B cell (primary cell): ENCODE results near the gene FXR1. TPM values are rescaled to one million over a fixed set of nuclear protein-coding genes. Genes with fewer than 3 reads are reported as not detected.

Experiments used
- ATAC-seq: fragments of 200-7000 bp; cut with Tn5 transposase; one replicate; pipeline ENCODE4 v1.10.0; 2021; ENCODE audit warnings: low read depth, mild to moderate bottlenecking, moderate number of reproducible peaks, moderate library complexity
- CTCF ChIA-PET: fragments of 350-600 bp; sonication (Branson Sonifier 250); formaldehyde crosslinking; loops from one replicate; lab custom pipeline; 2021; ENCODE audit warnings: antibody characterized with exemption, inconsistent platforms; lab: Charles Lee
- POLR2A ChIA-PET: fragments of 350-600 bp; sonication (Branson Sonifier 250); formaldehyde crosslinking; loops from one replicate; lab custom pipeline; 2021; ENCODE audit warnings: antibody characterized with exemption; lab: Charles Lee
- DNase-seq: peaks from one replicate; pipeline ENCODE4 v3.0.0; 2013
- H2AFZ ChIP-seq: 2 replicates; pipeline ENCODE4 v1.6.1; 2012; ENCODE audit warnings: mild to moderate bottlenecking, low read depth, low read length; ENCODE audit not compliant: insufficient read depth, poor library complexity, severe bottlenecking
- H3K27ac ChIP-seq, 2 donors: 1 replicate in 1 of 2; 2 replicates in 1 of 2; pipeline ENCODE4 v1.5.1; 2012 to 2013; ENCODE audit warnings: low read length in 2 of 2, mild to moderate bottlenecking in 2 of 2, moderate library complexity in 1 of 2
- H3K27me3 ChIP-seq, 4 experiments: fragments of 200-600 bp in 1 of 4; sonication (generic) in 1 of 4; replicated peaks in 1 of 4; 1 replicate in 2 of 4; 2 replicates in 2 of 4; pipeline versions ENCODE4 v1.6.1 to v1.7.0; 2013 to 2016; ENCODE audit warnings: low read length in 3 of 4, mild to moderate bottlenecking in 2 of 4, mixed read lengths in 1 of 4, moderate library complexity in 1 of 4; ENCODE audit not compliant: insufficient read depth in 4 of 4, control insufficient read depth in 3 of 4; ENCODE audit errors: control extremely low read depth in 1 of 4
- H3K36me3 ChIP-seq, 2 experiments: replicated peaks in 1 of 2; 1 replicate in 1 of 2; 2 replicates in 1 of 2; pipeline versions ENCODE4 v1.6.1 to v1.7.1; 2013; ENCODE audit warnings: low read length in 1 of 2; ENCODE audit not compliant: insufficient read depth in 2 of 2, control insufficient read depth in 1 of 2; ENCODE audit errors: control extremely low read depth in 1 of 2, extremely low read depth in 1 of 2
- H3K4me1 ChIP-seq, 2 donors: fragments of 200-600 bp in 1 of 2; sonication (generic) in 1 of 2; 1 replicate in 1 of 2; 2 replicates in 1 of 2; pipeline versions ENCODE4 v1.5.1 to v1.6.1; 2013 to 2017; ENCODE audit warnings: low read length in 2 of 2; ENCODE audit not compliant: control insufficient read depth in 2 of 2, insufficient read depth in 2 of 2
- H3K4me2 ChIP-seq: replicated peaks from 2 replicates; pipeline ENCODE3; 2012; ENCODE audit warnings: mild to moderate bottlenecking, low read depth, low read length; ENCODE audit not compliant: poor library complexity, severe bottlenecking
- H3K4me3 ChIP-seq, 5 experiments: fragments of 200-600 bp in 1 of 5; sonication (generic) in 1 of 5; 1 replicate in 3 of 5; 2 replicates in 2 of 5; pipeline versions ENCODE4 v1.5.1 to v1.7.0; 2011 to 2016; ENCODE audit warnings: low read length in 4 of 5, mild to moderate bottlenecking in 4 of 5, low read depth in 2 of 5, control low read depth in 1 of 5, moderate library complexity in 1 of 5; ENCODE audit not compliant: insufficient read depth in 1 of 5; ENCODE audit errors: control extremely low read depth in 1 of 5, extremely low read depth in 1 of 5
- H3K79me2 ChIP-seq: fragments of 200-600 bp; sonication (generic); one replicate; pipeline ENCODE4 v1.6.0; 2016; ENCODE audit warnings: low read length; ENCODE audit not compliant: control insufficient read depth, insufficient read depth
- H3K9ac ChIP-seq: fragments of 200-600 bp; sonication (generic); 2 replicates; pipeline ENCODE4 v1.6.1; 2017; ENCODE audit warnings: mild to moderate bottlenecking, low read length, moderate library complexity
- H3K9me3 ChIP-seq, 3 donors: one replicate each; pipeline versions ENCODE4 v1.6.1 to v1.7.1; 2013; ENCODE audit warnings: low read length in 2 of 3; ENCODE audit not compliant: control insufficient read depth in 2 of 3, insufficient read depth in 1 of 3; ENCODE audit errors: control extremely low read depth in 1 of 3
- H4K20me1 ChIP-seq: 2 replicates; pipeline ENCODE4 v1.6.0; 2012; ENCODE audit warnings: mild to moderate bottlenecking, low read length; ENCODE audit not compliant: insufficient read depth, control insufficient read depth, poor library complexity, severe bottlenecking
- H3K27ac Mint-ChIP-seq: one replicate; pipeline ENCODE4 v1.8.0; 2021; ENCODE audit warnings: mixed read lengths
- H3K27me3 Mint-ChIP-seq: one replicate; pipeline ENCODE4 v1.8.0; 2021; ENCODE audit warnings: mixed read lengths
- H3K4me1 Mint-ChIP-seq: one replicate; pipeline ENCODE4 v1.8.0; 2021; ENCODE audit warnings: mixed read lengths
- H3K4me3 Mint-ChIP-seq: one replicate; pipeline ENCODE4 v1.8.0; 2021; ENCODE audit warnings: mixed read lengths
- H3K9me3 Mint-ChIP-seq: one replicate; pipeline ENCODE4 v1.8.0; 2022; ENCODE audit warnings: mixed read lengths; ENCODE audit not compliant: insufficient read depth
- CTCF ChIP-seq: fragments of 200-600 bp; IDR thresholded peaks from one replicate; pipeline ENCODE4 v1.8.0; 2022; ENCODE audit warnings: antibody characterized with exemption, mild to moderate bottlenecking
- EZH2 ChIP-seq: IDR thresholded peaks from 2 replicates; pipeline ENCODE4 v1.6.1; 2012; ENCODE audit warnings: borderline replicate concordance, low read depth, mild to moderate bottlenecking, moderate library complexity, low read length; ENCODE audit not compliant: insufficient read depth, poor library complexity, severe bottlenecking
- WGBS: methylation state at CpG from one replicate; pipeline ENCODE4 v1.1.5; 2013; ENCODE audit warnings: missing lambda C conversion rate; ENCODE audit not compliant: insufficient coverage; 5-methylcytosine and 5-hydroxymethylcytosine counted together
- intact Hi-C: fragments of 100-400 bp; cut with micrococcal nuclease; formaldehyde crosslinking; loops from one replicate; pipeline ENCODE4 v1.10.0; 2022
- polyA minus RNA-seq: library from RNA; depleted of rRNA, polyadenylated mRNA; stranded (reverse); fragments of >200 nt; gene quantifications from 2 replicates; pipeline ENCODE4 v1.2.3, GENCODE V29; 2012
- polyA plus RNA-seq: library from polyadenylated mRNA; depleted of rRNA; stranded (reverse); fragments of >200 nt; gene quantifications from 2 replicates; pipeline ENCODE4 v1.2.3, GENCODE V29; 2012
- total RNA-seq, 2 donors: library from RNA; stranded (reverse); fragments of 120-200 nt in 1 of 2; gene quantifications; 1 replicate in 1 of 2; 2 replicates in 1 of 2; pipeline versions ENCODE4 v1.2.3 to v1.2.4, GENCODE V29; 2013 to 2022

The FXR1 gene
- total RNA-seq (143 and 144 TPM in 2 replicates), polyA plus RNA-seq (43.4 and 68.6 TPM in 2 replicates), polyA minus RNA-seq (37.6 and 52.5 TPM in 2 replicates)
- total RNA-seq (2013): 143 TPM

GRCh38 chr3:180912304-180913296 is at the start of gene FXR1:
TSS of gene FXR1 (plus strand) at chr3:180912670. CDS start at chr3:180912686, 16 bp downstream.
- Histone ChIP-seq H3K4me3 (peak within 1 kb of the TSS; percentile 67 to 99 (median 92)), H3K79me2 (peaks cover 98% of the 10 kb centered on the region), H3K36me3 (peaks cover 0 to 16% of the 10 kb centered on the region in 2 experiments), H3K27ac (peak within 1 kb of the TSS; percentile 91 to 97), H3K9ac (peak within 1 kb of the TSS; percentile 96), H2AFZ (peak within 1 kb of the TSS; percentile 96), H4K20me1 (peaks cover 24% of the 10 kb centered on the region), H3K27me3 (no peaks in the 10 kb centered on the region), H3K9me3 (no peaks in the 10 kb centered on the region), H3K4me1 (peaks cover 22 to 27% of the 10 kb centered on the region in 2 donors), H3K4me2 (peak within 1 kb of the TSS; percentile 93)
- ChIA-PET POLR2A (interaction anchor here (0.6 to 0.7 kb wide), 6 partner anchors 23 to 1882 kb away, joined by 3 to 11 read pairs (median 4); partner anchors contain the start of gene DNAJC19), CTCF (interaction anchor here (1.0 to 1.9 kb wide), 8 partner anchors 14 to 1877 kb away, joined by 3 to 7 read pairs (median 4); partner anchors contain the start of gene TTC14)
- H3K27me3 Mint-ChIP-seq: no peaks in the 10 kb centered on the region
- H3K27ac Mint-ChIP-seq: peak within 1 kb of the TSS; percentile 97
- H3K9me3 Mint-ChIP-seq: no peaks in the 10 kb centered on the region
- DNase-seq (peak; percentile 95), ATAC-seq (peak; percentile 90)
- intact Hi-C loops: loop anchor here (1.0 to 2.0 kb wide), 3 partner anchors 77 to 1260 kb away; partner anchors contain the start of genes DNAJC19, TTC14 and USP13
- peaks cover 53% of the 10 kb centered on the region for H3K4me1 Mint-ChIP-seq
- TF ChIP-seq EZH2 (no peak), CTCF (peak; percentile 72)
- 0% methylated on average over 53 of the region's 68 CpGs for WGBS
- peak within 1 kb of the TSS; percentile 95 for H3K4me3 Mint-ChIP-seq
